ENCODE data around the gene SECISBP2L.

GRCh38 chr15:48954538-48954937 is 91.7 kb downstream of the SECISBP2L start:
- TF ChIP-seq YY1 (IDR thresholded peaks at IDR 0.05; ENCODE audit: insufficient read depth, insufficient read length) (no peak), SUZ12 (IDR thresholded peaks at IDR 0.05; ENCODE audit: extremely low read depth, insufficient read depth, insufficient read length) (no peak), ZNF274 (IDR thresholded peaks at IDR 0.05; ENCODE audit: low read depth, low read length) (no peak)

Data from NT2/D1 (cell line).